ENCODE results near the gene FAM20A.

Gene FAM20A

DNA sequence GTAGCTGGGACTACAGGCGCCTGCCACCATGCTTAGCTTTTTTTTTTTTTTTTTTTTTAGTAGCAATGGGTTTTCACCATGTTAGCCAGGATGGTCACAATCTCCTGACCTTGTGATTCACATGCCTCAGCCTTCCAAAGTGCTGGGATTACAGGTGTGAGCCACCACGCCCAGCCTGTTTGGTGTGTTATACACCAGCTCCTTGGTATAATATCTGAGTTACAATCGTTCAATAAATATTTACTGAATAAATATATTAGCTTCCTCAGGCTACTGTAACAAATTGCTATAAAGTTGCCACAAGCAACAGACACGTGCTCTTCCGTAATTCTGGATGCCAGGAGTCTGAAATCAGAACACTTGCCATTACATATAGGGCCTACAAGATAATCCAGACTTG, 13.6 kb upstream of the FAM20A start:
- DNase-seq (no peak), ATAC-seq (no peak)

DNA sequence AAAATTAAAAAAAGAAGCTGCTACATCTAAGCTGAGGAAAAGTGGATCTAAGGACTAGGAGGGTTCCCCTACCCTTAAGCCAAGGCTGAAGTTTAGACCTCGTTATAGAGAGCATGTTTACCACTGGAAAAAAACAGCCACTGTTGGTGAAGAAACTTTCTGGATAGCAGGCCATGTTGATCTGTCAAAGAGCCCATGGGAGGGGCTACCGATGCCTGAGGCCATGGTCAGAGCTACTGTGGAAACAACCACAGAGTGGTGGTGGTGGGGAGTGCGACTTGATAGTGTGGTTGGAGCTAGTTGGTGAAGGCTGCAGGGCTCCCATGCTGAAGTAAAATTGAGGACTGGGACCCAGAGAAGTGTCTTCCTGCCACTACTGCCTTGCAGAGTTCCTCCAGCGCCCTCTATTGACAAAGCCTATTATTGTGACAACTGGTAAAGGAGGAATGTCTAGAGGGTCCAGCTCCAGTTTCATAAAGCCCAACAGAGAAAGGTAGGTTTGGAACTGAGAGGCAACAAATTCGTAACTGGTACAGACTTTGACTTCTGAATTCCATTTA, 12.7 kb upstream of the FAM20A start:
- no peak overlapping the region for H3K4me3 Mint-ChIP-seq
- peaks cover 25% of the 10 kb centered on the region for H3K27me3 Mint-ChIP-seq
- no peaks in the 10 kb centered on the region for H3K4me1 Mint-ChIP-seq
- peak; percentile 14 for DNase-seq
- no peak for ATAC-seq
- peaks cover 12% of the 10 kb centered on the region for H3K9me3 Mint-ChIP-seq
- H3K27ac Mint-ChIP-seq, result no peak overlapping the region
- peaks cover 2% of the 10 kb centered on the region for H3K36me3 Mint-ChIP-seq (ENCODE audit: low read depth)

More for the DNA sequence above, 13.6 kb upstream of the FAM20A start:
- Mint-ChIP-seq H3K36me3 (ENCODE audit: low read depth) (no peaks in the 10 kb centered on the region), H3K4me1 (no peaks in the 10 kb centered on the region), H3K4me3 (no peak overlapping the region), H3K9me3 (peaks cover 6% of the 10 kb centered on the region), H3K27me3 (peaks cover 30% of the 10 kb centered on the region), H3K27ac (no peak overlapping the region)

DNA sequence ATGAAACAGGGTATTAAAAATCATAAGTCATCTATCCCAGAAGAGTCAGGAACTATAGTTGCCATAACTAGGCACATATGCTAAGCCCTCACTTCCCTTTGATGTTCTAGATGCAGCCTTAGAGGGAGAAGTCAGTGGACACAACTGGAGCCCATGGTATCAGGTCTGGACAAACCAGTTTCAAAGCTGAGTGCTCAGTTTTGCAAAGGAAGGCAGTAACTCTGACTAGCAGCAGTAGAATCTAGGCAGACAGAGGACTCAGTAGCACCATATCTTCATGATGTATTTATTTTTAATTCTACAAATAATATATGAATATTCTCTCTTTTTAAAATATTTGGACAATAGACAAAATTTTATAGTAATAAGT, 11.7 kb upstream of the FAM20A start:
- Mint-ChIP-seq H3K36me3 (ENCODE audit: low read depth) (peaks cover 3% of the 10 kb centered on the region), H3K4me3 (no peak overlapping the region), H3K27ac (no peak overlapping the region), H3K9me3 (peaks cover 13% of the 10 kb centered on the region), H3K4me1 (no peaks in the 10 kb centered on the region), H3K27me3 (peaks cover 17% of the 10 kb centered on the region)
- ATAC-seq (no peak), DNase-seq (no peak)

DNA sequence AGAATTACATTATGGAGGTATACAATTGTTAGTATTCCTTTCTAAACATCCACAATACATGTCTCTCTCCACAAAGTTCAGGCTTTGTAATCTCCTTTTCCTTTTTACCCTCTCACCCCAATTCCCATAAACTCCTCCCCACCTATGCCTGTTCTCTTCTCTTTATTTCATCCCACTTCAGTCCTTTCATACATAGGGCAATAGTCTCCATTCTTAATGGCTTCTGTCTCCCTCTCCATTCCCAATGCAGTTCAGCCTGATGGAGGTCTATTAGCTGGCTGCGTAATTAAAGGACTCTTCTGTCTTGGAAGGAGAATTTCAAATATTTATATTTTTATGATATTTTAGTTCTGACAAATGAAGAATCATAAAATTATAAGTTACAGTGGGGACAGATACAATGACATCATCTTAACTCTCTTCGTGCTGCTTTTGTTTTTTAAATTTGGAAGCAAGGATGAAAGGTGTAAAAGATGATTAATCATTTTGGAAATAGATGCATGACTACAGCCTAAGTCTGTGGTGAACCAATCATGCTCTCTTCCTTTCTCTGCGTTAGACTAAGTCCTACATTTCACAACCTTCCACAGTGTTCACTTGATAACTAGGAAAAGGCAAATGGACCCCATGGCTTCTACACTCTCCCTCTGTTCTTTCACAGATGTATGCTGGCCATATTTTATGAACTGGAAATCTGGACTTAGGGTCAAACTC, 11.2 kb upstream of the FAM20A start:
- Mint-ChIP-seq H3K36me3 (ENCODE audit: low read depth) (peaks cover 5% of the 10 kb centered on the region), H3K4me3 (no peak overlapping the region)

DNA sequence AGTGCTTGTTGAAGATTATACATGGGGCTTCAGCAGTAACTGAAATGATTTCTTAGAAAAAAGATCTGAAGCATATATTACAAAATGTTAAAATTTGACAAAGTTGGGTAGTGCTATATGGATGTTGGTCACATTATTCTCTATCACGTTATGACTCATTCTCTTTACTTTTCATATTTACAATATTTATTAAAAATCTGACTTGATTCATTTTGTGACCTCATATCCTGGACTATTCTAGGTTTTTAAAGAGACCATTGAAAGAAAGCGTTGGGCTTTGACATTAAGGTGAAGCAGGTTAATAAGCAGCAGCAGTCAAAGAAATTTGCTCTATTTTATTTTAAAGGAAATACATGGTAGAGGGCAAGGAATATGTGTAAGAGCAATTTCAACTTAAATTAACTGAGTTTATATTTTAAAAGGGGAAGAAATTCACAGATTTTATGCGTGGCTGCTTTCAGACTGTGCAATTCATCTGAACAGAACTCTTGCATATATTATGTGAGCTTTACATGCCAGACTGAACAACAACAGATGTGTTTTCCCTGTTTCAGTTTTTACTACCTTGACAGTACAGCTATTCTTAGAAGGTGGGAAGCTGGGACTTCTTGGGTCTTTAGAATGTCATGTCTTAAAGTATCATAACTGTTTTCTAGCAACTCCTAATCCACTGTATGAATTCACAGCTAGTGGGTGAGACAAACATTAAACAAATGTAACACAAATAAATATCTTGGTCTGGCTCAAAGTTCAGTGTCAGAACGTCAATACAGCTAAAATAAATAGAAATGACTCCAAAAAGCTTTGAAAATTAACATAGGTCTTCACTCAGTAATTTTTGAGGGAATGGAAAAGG, 10.4 kb upstream of the FAM20A start:
- H3K4me1 Mint-ChIP-seq, result no peaks in the 10 kb centered on the region
- peaks cover 12% of the 10 kb centered on the region for H3K27me3 Mint-ChIP-seq
- H3K9me3 Mint-ChIP-seq, result peaks cover 22% of the 10 kb centered on the region
- no peak for DNase-seq
- no peak for ATAC-seq
- peaks cover 5% of the 10 kb centered on the region for H3K36me3 Mint-ChIP-seq (ENCODE audit: low read depth)
- no peak overlapping the region for H3K27ac Mint-ChIP-seq
- no peak overlapping the region for H3K4me3 Mint-ChIP-seq

More for the DNA sequence above, 11.2 kb upstream of the FAM20A start:
- H3K9me3 Mint-ChIP-seq, result peaks cover 19% of the 10 kb centered on the region
- no peak for ATAC-seq
- no peak overlapping the region for H3K27ac Mint-ChIP-seq
- H3K4me1 Mint-ChIP-seq, result no peaks in the 10 kb centered on the region
- no peak for DNase-seq
- H3K27me3 Mint-ChIP-seq, result peaks cover 13% of the 10 kb centered on the region

DNA sequence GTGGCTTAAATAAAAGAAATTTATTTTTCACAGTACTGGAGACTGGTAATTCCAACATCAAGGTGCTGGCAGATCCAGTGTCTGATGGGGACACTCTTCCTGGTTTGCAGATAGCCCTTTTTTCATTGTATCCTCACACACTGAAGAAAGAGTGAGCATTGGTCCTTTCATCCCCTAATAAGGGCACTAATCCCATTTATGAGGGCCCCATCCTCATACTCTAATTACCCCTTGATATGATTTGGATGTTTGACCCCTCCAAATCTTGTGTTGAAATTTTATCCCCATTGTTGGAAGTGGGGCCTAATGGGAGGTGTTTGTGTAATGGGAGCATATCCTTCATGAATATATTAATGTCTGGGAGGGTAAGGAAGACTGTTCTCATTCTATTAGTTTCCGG, 9.4 kb upstream of the FAM20A start:
- Mint-ChIP-seq H3K4me1 (no peaks in the 10 kb centered on the region), H3K9me3 (peaks cover 22% of the 10 kb centered on the region), H3K4me3 (no peak overlapping the region), H3K36me3 (ENCODE audit: low read depth) (peaks cover 5% of the 10 kb centered on the region), H3K27ac (no peak overlapping the region), H3K27me3 (peaks cover 10% of the 10 kb centered on the region)
- ATAC-seq, result no peak
- no peak for DNase-seq

DNA sequence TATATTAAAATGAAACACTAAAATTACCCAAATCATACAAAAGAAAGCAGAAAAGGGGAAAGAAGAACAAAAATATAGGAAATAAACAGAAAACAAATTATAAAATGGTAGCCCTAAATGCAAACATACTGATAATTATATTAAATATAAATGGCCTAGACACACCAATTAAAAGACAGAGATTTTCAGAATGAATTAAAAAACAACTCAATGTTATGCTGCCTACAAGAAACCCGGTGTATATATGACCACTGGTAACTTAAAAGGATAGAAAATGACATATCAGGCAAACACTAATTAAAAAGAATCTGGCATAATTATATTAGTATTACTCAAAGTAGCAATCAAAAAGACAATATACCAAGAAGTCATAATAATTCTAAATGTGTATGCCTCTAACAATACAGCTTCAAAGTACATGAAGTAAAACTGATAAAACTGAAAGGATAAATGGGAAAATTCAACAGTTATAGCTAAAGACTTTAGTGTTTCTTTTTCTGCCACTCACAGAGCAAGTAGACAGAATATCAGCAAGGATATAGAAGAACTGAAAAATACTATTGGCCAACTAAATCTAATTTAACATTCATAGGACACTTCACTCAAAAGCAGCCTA, 7.5 kb upstream of the FAM20A start:
- Mint-ChIP-seq H3K4me3 (no peak overlapping the region), H3K9me3 (peaks cover 22% of the 10 kb centered on the region), H3K27me3 (peaks cover 14% of the 10 kb centered on the region), H3K27ac (no peak overlapping the region), H3K36me3 (ENCODE audit: low read depth) (peaks cover 5% of the 10 kb centered on the region), H3K4me1 (no peaks in the 10 kb centered on the region)
- ATAC-seq, result no peak
- DNase-seq, result no peak

DNA sequence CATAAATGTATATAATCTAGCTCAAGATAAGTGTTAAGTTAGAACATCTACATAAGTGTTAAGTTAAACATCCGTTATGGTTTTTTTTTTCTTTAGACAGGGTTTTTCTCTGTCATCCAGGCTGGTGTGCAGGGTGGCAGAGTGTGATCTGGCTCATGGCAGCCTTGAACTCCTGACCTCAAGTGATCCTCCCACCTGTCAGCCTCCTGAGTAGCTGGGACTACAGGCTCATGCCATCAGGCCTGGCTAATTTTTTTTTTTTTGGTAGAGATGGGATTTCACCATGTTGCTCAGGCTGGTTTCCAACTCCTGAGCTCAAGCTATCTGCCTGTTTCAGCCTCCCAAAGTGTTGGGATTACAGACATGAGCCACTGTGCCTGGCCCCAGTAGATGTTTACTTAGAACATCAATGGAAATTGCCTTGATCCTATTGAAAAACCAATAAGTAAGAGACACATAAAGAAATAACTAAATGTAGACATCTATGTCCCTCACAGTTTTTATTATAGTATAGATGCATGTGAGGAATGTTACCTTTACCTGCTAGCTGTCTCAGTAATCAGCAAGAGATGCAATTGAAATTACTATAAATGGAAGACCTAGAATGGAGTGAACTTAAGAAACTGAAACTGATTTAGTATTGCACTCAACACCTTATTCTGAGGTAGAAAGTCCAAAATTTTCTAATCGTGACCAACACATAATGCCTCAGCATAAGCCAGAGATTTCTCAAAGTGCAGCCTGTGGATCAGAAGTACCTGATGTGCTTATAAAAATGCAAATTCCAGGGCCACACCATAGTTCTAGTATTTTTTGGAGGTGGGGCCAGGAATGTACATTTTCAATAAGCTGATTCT, 5.5 kb upstream of the FAM20A start:
- H3K27ac Mint-ChIP-seq, result no peak overlapping the region
- H3K4me1 Mint-ChIP-seq, result peaks cover 2% of the 10 kb centered on the region
- H3K4me3 Mint-ChIP-seq, result no peak overlapping the region
- no peak for ATAC-seq
- H3K27me3 Mint-ChIP-seq, result peaks cover 28% of the 10 kb centered on the region
- H3K9me3 Mint-ChIP-seq, result peaks cover 22% of the 10 kb centered on the region
- no peak for DNase-seq
- H3K36me3 Mint-ChIP-seq (ENCODE audit: low read depth), result peaks cover 5% of the 10 kb centered on the region

DNA sequence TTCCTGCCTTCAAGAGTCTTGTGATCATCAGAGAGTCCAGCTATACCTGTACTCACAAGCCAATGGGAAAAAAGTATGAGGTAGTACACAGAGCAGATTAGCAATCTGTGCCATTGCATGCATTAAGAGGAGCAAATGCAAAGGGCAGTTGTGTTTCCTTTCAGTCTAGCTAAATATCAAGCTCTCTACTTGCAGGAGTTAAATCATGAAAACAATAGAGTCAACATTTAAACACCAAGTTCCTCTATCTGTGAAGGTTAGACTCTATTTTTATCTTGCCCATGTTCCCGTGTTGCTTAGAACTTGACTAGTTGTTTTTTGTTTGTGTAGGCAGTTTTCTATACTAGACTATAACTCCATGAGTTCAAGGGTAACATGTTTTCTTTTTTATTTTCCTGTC, 4.7 kb upstream of the FAM20A start:
- no peak for ATAC-seq
- Mint-ChIP-seq H3K4me1 (peaks cover 4% of the 10 kb centered on the region), H3K9me3 (peaks cover 22% of the 10 kb centered on the region), H3K36me3 (ENCODE audit: low read depth) (peaks cover 5% of the 10 kb centered on the region), H3K27me3 (peaks cover 31% of the 10 kb centered on the region), H3K27ac (no peak overlapping the region), H3K4me3 (no peak overlapping the region)
- DNase-seq, result no peak

DNA sequence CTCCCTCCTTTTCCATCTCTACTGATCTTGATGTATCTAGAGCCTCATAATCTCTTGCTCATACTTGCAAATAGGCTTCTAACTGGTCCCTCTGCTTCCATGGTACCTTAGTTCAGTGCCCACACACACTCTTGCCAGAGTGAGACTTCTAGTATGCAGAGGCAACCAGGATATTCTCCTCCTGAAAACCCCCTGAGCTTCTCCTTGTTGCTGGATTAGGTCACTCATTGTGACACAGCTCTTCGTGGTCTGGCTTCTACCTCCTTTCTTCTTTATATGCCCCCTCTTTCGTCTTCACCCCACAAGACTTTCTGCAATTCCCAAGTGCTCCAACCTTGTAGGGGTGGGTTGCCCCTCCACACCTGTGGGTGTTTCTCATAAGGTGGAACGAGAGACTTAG, 2.5 kb upstream of the FAM20A start:
- Mint-ChIP-seq H3K4me1 (peaks cover 9% of the 10 kb centered on the region), H3K27me3 (peaks cover 38% of the 10 kb centered on the region)

DNA sequence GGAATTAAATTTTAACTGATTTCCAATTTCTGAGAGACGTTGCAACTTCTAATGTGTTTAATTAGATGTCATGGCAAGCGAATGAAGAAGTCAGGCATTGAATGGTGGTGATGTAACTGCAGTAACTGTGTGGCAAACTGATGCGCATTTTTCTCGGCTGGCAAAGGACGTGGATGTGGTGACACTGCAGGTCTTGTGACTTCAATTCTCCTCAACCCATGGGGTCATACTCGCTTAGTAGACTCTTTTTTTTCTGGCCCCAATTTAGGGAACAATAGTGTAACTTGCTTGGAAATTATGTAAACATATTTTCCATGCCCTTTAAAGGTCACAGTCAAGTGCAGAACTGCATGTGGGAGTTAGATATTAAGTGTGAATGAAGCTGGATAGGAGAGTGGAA, 1.9 kb upstream of the FAM20A start:
- H3K9me3 Mint-ChIP-seq, result peaks cover 10% of the 10 kb centered on the region
- H3K27ac Mint-ChIP-seq, result no peak overlapping the region
- peaks cover 9% of the 10 kb centered on the region for H3K4me1 Mint-ChIP-seq
- peaks cover 3% of the 10 kb centered on the region for H3K36me3 Mint-ChIP-seq (ENCODE audit: low read depth)
- no peak overlapping the region for H3K4me3 Mint-ChIP-seq
- DNase-seq (no peak), ATAC-seq (no peak)
- H3K27me3 Mint-ChIP-seq, result peaks cover 45% of the 10 kb centered on the region

More for the DNA sequence above, 2.5 kb upstream of the FAM20A start:
- Mint-ChIP-seq H3K4me3 (no peak overlapping the region), H3K9me3 (peaks cover 10% of the 10 kb centered on the region), H3K36me3 (ENCODE audit: low read depth) (peaks cover 3% of the 10 kb centered on the region), H3K27ac (no peak overlapping the region)
- ATAC-seq, result no peak
- DNase-seq, result no peak

DNA sequence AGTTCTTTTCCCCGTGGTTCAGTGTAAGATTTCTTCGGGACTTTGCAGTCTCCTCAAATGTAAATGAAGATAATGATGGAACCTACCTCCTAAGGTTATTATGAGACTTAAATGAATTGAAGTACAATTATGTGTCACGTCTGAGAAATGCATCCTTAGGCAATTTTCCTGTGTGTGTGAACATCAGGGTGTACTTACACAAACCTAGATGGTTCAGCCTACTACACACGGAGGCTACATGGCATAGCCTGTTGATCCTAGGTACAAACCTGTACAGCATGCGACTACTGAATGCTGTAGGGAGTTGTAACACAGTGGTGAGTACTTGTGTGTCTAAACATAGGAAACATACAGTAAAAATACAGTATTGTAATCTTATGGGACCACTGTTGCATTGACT, 1.1 kb upstream of the FAM20A start:
- no peak overlapping the region for H3K27ac Mint-ChIP-seq
- H3K4me3 Mint-ChIP-seq, result no peak overlapping the region
- peaks cover 52% of the 10 kb centered on the region for H3K27me3 Mint-ChIP-seq
- no peak for DNase-seq
- peaks cover 9% of the 10 kb centered on the region for H3K4me1 Mint-ChIP-seq
- ATAC-seq, result no peak
- H3K36me3 Mint-ChIP-seq (ENCODE audit: low read depth), result no peaks in the 10 kb centered on the region
- H3K9me3 Mint-ChIP-seq, result peaks cover 3% of the 10 kb centered on the region

DNA sequence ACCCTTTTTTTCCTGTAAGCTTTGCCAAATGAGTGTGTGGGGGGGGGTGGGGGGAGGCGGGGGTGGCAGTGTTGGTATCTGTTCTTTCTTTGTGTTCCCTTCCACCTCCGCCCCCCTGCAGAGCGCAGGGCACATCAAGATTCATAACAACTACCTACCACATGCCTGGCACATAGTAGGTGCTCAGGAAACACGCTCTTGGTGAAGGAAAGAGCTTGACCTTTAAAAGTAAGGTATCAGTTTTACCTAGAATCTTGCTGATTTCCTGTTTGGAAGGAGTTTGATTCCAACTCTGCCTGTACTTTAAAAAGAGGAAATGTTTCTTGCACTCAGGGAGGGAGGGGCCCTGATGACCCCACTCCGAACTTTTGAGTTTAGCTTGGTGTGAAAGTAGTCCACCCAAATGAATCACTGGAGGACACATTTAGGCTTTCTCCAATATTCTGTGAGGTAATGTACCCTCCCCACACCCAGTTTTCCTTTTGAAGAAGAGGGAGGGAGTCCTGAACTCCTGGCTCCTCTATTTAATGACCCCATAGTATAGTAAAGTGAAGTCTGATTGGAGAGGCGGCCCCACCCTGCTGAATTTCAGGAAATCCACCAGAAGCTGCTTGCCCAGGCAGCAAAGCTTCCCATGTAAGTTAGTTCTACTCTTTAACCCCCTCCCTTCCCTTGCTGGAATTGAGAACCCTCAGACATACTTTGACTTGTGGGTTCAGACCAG, 560 bp upstream of the FAM20A start:
- H3K27ac Mint-ChIP-seq, result no peak overlapping the region
- peak overlapping the region; percentile 16 for H3K4me3 Mint-ChIP-seq
- H3K4me1 Mint-ChIP-seq, result peaks cover 9% of the 10 kb centered on the region
- ATAC-seq (no peak), DNase-seq (no peak)
- H3K9me3 Mint-ChIP-seq, result no peaks in the 10 kb centered on the region
- peaks cover 58% of the 10 kb centered on the region for H3K27me3 Mint-ChIP-seq
- no peaks in the 10 kb centered on the region for H3K36me3 Mint-ChIP-seq (ENCODE audit: low read depth)

Measured in activated naive CD8-positive, alpha-beta T cell treated with anti-CD3 and anti-CD28 coated beads, Interleukin-2, amount 50 U/mL, for 24 hours (primary cell).